ENCODE data around the gene FTCD.

Gene FTCD

GRCh38 chr21:46124083-46124925, 31.1 kb downstream of the FTCD start:
- no peak for DNase-seq (ENCODE audit: low read depth)

- DNase-seq (ENCODE audit: low read depth), result no peak
Measured at GRCh38 chr21:46122758-46123683, 32.4 kb downstream of the FTCD start.

GRCh38 chr21:46122237-46122671, 33.1 kb downstream of the FTCD start:
- peak; percentile 65 for DNase-seq (ENCODE audit: low read depth)

GRCh38 chr21:46121286-46122221, 33.8 kb downstream of the FTCD start:
- DNase-seq (ENCODE audit: low read depth), result no peak

- DNase-seq (ENCODE audit: low read depth), result no peak
Measured at GRCh38 chr21:46120301-46121285, 34.8 kb downstream of the FTCD start.

- DNase-seq (ENCODE audit: low read depth), result no peak
Measured at GRCh38 chr21:46119637-46120271, 35.6 kb downstream of the FTCD start.

GRCh38 chr21:46119144-46119636, 36.2 kb downstream of the FTCD start:
- no peak for DNase-seq (ENCODE audit: low read depth)

GRCh38 chr21:46118316-46119143, 36.8 kb downstream of the FTCD start:
- no peak for DNase-seq (ENCODE audit: low read depth)

- DNase-seq (ENCODE audit: low read depth), result no peak
Measured at GRCh38 chr21:46117586-46118315, 37.6 kb downstream of the FTCD start.

- DNase-seq (ENCODE audit: low read depth), result no peak
Measured at GRCh38 chr21:46116776-46117585, 38.4 kb downstream of the FTCD start.

- no peak for DNase-seq (ENCODE audit: low read depth)
Measured at GRCh38 chr21:46116189-46116775, 39.1 kb downstream of the FTCD start.

- no peak for DNase-seq (ENCODE audit: low read depth)
Measured at GRCh38 chr21:46115441-46116188, 39.8 kb downstream of the FTCD start.

- DNase-seq (ENCODE audit: low read depth), result no peak
Measured at GRCh38 chr21:46114963-46115362, 40.4 kb downstream of the FTCD start.

- no peak for DNase-seq (ENCODE audit: low read depth)
Measured at GRCh38 chr21:46113497-46114176, 41.7 kb downstream of the FTCD start.

GRCh38 chr21:46112725-46113215, 42.6 kb downstream of the FTCD start:
- no peak for DNase-seq (ENCODE audit: low read depth)
